ENCODE data around the gene PVALEF. TPM values are rescaled to one million over a fixed set of nuclear protein-coding genes. Genes with fewer than 3 reads are reported as not detected.

PVALEF gene
- total RNA-seq, 1 donor from 2014 or later = 0.29 TPM

- peaks cover 1% of the 10 kb centered on the region for H3K27me3 Mint-ChIP-seq (ENCODE audit: unreplicated experiment)
- DNase-seq = no peak
- no peak overlapping the region for H3K4me3 Mint-ChIP-seq (ENCODE audit: unreplicated experiment)
- no peaks in the 10 kb centered on the region for H3K36me3 Mint-ChIP-seq (ENCODE audit: unreplicated experiment)
- H3K27ac Mint-ChIP-seq (ENCODE audit: unreplicated experiment) = no peak overlapping the region
- H3K4me1 Mint-ChIP-seq (ENCODE audit: low read depth, unreplicated experiment) = peaks cover 4% of the 10 kb centered on the region
- peaks cover 2% of the 10 kb centered on the region for H3K9me3 Mint-ChIP-seq (ENCODE audit: unreplicated experiment)
- no peak for TF ChIP-seq CTCF (IDR thresholded peaks at IDR 0.05; ENCODE audit: partially characterized antibody, unreplicated experiment)
Measured at GRCh38 chr17:81132197-81132540, 33.1 kb upstream of the PVALEF start.

GRCh38 chr17:81132770-81133723 lies 32.3 kb upstream of the PVALEF start:
- no peak for DNase-seq
- TF ChIP-seq CTCF (IDR thresholded peaks at IDR 0.05; ENCODE audit: partially characterized antibody, unreplicated experiment) = no peak
- peaks cover 4% of the 10 kb centered on the region for H3K27me3 Mint-ChIP-seq (ENCODE audit: unreplicated experiment)
- peaks cover 3% of the 10 kb centered on the region for H3K4me1 Mint-ChIP-seq (ENCODE audit: low read depth, unreplicated experiment)
- no peak overlapping the region for H3K4me3 Mint-ChIP-seq (ENCODE audit: unreplicated experiment)
- H3K27ac Mint-ChIP-seq (ENCODE audit: unreplicated experiment) = no peak overlapping the region
- no peaks in the 10 kb centered on the region for H3K36me3 Mint-ChIP-seq (ENCODE audit: unreplicated experiment)
- H3K9me3 Mint-ChIP-seq (ENCODE audit: unreplicated experiment) = peaks cover 4% of the 10 kb centered on the region

GRCh38 chr17:81134064-81134781 lies 31.1 kb upstream of the PVALEF start:
- H3K27me3 Mint-ChIP-seq (ENCODE audit: unreplicated experiment) = peaks cover 13% of the 10 kb centered on the region
- no peak for TF ChIP-seq CTCF (IDR thresholded peaks at IDR 0.05; ENCODE audit: partially characterized antibody, unreplicated experiment)
- peaks cover 14% of the 10 kb centered on the region for H3K9me3 Mint-ChIP-seq (ENCODE audit: unreplicated experiment)
- no peak for DNase-seq
- H3K36me3 Mint-ChIP-seq (ENCODE audit: unreplicated experiment) = no peaks in the 10 kb centered on the region
- peaks cover 5% of the 10 kb centered on the region for H3K4me1 Mint-ChIP-seq (ENCODE audit: low read depth, unreplicated experiment)
- H3K4me3 Mint-ChIP-seq (ENCODE audit: unreplicated experiment) = no peak overlapping the region
- H3K27ac Mint-ChIP-seq (ENCODE audit: unreplicated experiment) = no peak overlapping the region

GRCh38 chr17:81135505-81136278 lies 29.6 kb upstream of the PVALEF start:
- TF ChIP-seq CTCF (IDR thresholded peaks at IDR 0.05; ENCODE audit: partially characterized antibody, unreplicated experiment) = no peak
- Mint-ChIP-seq H3K4me3 (ENCODE audit: unreplicated experiment) (no peak overlapping the region), H3K4me1 (ENCODE audit: low read depth, unreplicated experiment) (peaks cover 4% of the 10 kb centered on the region), H3K27me3 (ENCODE audit: unreplicated experiment) (peaks cover 13% of the 10 kb centered on the region), H3K9me3 (ENCODE audit: unreplicated experiment) (peaks cover 17% of the 10 kb centered on the region), H3K36me3 (ENCODE audit: unreplicated experiment) (no peaks in the 10 kb centered on the region), H3K27ac (ENCODE audit: unreplicated experiment) (no peak overlapping the region)
- DNase-seq = no peak

Measured in glutamatergic neuron (in vitro differentiated cells).